Vagina (tissue), 2 donors: ENCODE data around the gene INS. TPM values are rescaled to one million over a fixed set of nuclear protein-coding genes. Genes with fewer than 3 reads are reported as not detected.

Experiments used
- DNase-seq, 2 donors: peaks; one replicate each; pipeline ENCODE4 v3.0.0-alpha.2; 2017; ENCODE audit errors: extremely low spot score in 2 of 2
- H3K27ac ChIP-seq: fragments of 200-600 bp; sonication (generic); one replicate; pipeline ENCODE4 v1.5.1; 2019
- H3K27me3 ChIP-seq: fragments of 200-600 bp; sonication (generic); one replicate; pipeline ENCODE4 v1.5.1; 2019
- H3K36me3 ChIP-seq, 2 donors: fragments of 200-600 bp; sonication (generic); one replicate each; pipeline ENCODE4 v1.5.1; 2017 to 2019
- H3K4me1 ChIP-seq: fragments of 200-600 bp; sonication (generic); one replicate; pipeline ENCODE4 v1.5.1; 2019
- H3K4me3 ChIP-seq, 2 donors: fragments of 200-600 bp; sonication (generic); 1 replicate in 1 of 2; 2 replicates in 1 of 2; pipeline ENCODE4 v1.5.1; 2016 to 2019
- H3K9me3 ChIP-seq: fragments of 200-600 bp; sonication (generic); one replicate; pipeline ENCODE4 v1.5.1; 2019
- POLR2A ChIP-seq, 2 donors: fragments of 450-650 bp; IDR thresholded peaks; one replicate each; pipeline ENCODE4 v1.6.1; 2017; ENCODE audit warnings: antibody characterized with exemption in 2 of 2, mild to moderate bottlenecking in 2 of 2, moderate library complexity in 2 of 2
- POLR2AphosphoS5 ChIP-seq, 2 donors: sonication (generic); formaldehyde crosslinking; IDR thresholded peaks; one replicate each; pipeline ENCODE4 v1.9.0; 2017; ENCODE audit warnings: antibody characterized with exemption in 2 of 2, mild to moderate bottlenecking in 2 of 2, low read depth in 1 of 2; ENCODE audit not compliant: insufficient read depth in 1 of 2
- intact Hi-C: fragments of 100-400 bp; cut with DNase I; formaldehyde crosslinking; loops from one replicate; pipeline ENCODE4 v1.15.1; 2023
- total RNA-seq: library from RNA; depleted of rRNA; stranded (reverse); fragments of >200 nt; gene quantifications from one replicate; pipeline ENCODE4 v1.2.3, GENCODE V29; 2016
- TF ChIP-seq, protein P1 (sequence below), 3 experiments: fragments of 450-650 bp in 2 of 3; fragments of 200-600 bp in 1 of 3; sonication (generic) in 1 of 3; IDR thresholded peaks; one replicate each; pipeline ENCODE4 v1.5.1; 2017 to 2019; ENCODE audit warnings: antibody characterized with exemption in 3 of 3, mild to moderate bottlenecking in 2 of 3, moderate library complexity in 2 of 3

The INS gene
- total RNA-seq, 1 donor from 2014 or later, result not detected

DNA sequence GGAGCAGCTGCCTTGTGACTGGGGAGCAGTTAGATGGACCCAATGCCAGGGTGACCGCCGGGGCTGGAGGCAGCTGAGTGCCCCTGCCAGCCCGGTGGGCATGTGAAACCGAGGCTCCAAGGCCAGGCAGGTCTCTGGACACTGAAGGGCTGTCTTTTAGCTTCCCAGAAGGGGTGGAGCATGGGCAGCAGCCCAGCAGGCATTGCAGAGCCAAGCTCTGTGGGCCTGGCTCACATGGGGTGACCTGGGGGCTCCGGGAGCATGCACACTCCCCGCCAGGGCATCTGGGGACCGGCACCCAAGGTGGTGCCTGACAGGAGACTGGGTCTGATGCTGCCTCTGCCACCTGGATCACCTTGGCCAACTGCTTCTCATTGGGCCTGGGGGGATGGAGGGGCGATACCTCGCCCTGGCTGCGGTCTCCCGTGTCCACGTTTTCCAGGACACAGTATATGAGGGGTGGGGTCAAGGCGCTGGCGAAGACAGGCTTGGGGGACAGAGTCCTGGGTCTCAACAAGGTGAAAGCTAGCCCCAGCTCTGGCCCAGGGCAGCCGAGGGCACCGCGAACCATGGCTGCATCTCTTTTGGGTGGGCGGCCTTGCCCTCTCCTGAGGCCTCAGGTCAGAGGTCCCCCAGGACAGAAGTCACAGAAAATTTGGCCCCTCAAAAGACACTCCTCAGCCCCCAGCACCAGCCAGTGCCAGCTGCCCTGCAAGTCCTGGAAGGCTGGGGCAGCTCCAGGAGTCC is 3.5 kb downstream of the INS start:
- Histone ChIP-seq H3K4me3 (no peak overlapping the region), H3K27me3 (no peaks in the 10 kb centered on the region), H3K36me3 (no peaks in the 10 kb centered on the region), H3K9me3 (no peaks in the 10 kb centered on the region), H3K27ac (no peak overlapping the region), H3K4me1 (no peaks in the 10 kb centered on the region)
- DNase-seq, result no peak
- TF ChIP-seq POLR2AphosphoS5 (IDR thresholded peaks at IDR 0.05; ENCODE audit: insufficient read depth in 1 of 2, low read depth in 1 of 2) (no peak), POLR2A (IDR thresholded peaks at IDR 0.05) (no peak)
- intact Hi-C loops, result loop anchor here (10.0 kb wide), 2 partner anchors 463 to 503 kb away; partner anchors contain the start of gene KRTAP5-6

DNA sequence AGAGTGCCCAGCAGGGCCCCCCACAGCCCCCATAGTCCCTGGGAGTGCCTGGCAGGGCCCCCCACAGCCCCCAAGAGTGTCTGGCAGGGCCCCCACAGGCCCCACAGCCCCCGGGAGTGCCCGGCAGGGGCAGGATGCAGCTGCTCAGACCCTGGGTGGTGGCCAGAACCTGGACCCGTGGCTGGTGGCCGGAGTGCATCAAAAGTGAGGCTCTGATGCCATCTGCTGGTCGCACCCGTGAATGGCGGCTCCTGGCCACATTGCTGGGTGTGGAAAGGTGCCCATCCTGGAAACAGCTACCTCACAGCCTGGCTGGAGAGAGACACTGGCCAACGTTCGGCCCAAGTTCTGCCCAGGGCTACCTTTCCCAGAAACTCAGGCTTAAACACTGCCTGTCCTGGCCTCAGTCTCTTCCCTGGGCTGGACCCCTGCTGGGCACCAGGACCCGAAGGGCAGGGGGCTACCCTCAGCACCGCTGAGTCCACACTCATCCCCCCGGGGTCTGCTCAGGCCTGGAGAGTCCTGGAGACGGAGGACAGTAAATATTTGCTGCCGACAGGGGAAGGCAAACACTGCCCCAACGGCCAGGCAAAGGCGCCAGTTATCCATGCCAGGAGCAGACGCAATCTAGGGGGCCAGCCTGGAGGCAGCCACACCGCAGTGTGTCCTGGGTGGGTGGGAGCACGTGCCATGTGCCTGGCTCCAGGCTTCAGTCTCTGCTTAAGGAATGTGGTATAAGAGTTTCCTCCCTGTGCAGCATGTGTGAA is 4.4 kb downstream of the INS start:
- Histone ChIP-seq H3K36me3 (no peaks in the 10 kb centered on the region), H3K4me3 (no peak overlapping the region), H3K9me3 (no peaks in the 10 kb centered on the region), H3K27ac (no peak overlapping the region), H3K4me1 (peaks cover 3% of the 10 kb centered on the region), H3K27me3 (no peaks in the 10 kb centered on the region)
- TF ChIP-seq, protein P1, sequence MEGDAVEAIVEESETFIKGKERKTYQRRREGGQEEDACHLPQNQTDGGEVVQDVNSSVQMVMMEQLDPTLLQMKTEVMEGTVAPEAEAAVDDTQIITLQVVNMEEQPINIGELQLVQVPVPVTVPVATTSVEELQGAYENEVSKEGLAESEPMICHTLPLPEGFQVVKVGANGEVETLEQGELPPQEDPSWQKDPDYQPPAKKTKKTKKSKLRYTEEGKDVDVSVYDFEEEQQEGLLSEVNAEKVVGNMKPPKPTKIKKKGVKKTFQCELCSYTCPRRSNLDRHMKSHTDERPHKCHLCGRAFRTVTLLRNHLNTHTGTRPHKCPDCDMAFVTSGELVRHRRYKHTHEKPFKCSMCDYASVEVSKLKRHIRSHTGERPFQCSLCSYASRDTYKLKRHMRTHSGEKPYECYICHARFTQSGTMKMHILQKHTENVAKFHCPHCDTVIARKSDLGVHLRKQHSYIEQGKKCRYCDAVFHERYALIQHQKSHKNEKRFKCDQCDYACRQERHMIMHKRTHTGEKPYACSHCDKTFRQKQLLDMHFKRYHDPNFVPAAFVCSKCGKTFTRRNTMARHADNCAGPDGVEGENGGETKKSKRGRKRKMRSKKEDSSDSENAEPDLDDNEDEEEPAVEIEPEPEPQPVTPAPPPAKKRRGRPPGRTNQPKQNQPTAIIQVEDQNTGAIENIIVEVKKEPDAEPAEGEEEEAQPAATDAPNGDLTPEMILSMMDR (IDR thresholded peaks at IDR 0.05), result peak; percentile 25 to 57 (median 26)
- TF ChIP-seq POLR2AphosphoS5 (IDR thresholded peaks at IDR 0.05; ENCODE audit: insufficient read depth in 1 of 2, low read depth in 1 of 2), result no peak
- DNase-seq, result no peak
- intact Hi-C loops, result loop anchor here (10.0 kb wide), 2 partner anchors 462 to 502 kb away; partner anchors contain the start of gene KRTAP5-6

- TF ChIP-seq, protein P1 (IDR thresholded peaks at IDR 0.05), result no peak
- TF ChIP-seq POLR2AphosphoS5 (IDR thresholded peaks at IDR 0.05; ENCODE audit: insufficient read depth in 1 of 2, low read depth in 1 of 2), result no peak
- TF ChIP-seq POLR2A (IDR thresholded peaks at IDR 0.05), result no peak
Observed at GRCh38 chr11:2155511-2155910, 5.5 kb downstream of the INS start.

DNA sequence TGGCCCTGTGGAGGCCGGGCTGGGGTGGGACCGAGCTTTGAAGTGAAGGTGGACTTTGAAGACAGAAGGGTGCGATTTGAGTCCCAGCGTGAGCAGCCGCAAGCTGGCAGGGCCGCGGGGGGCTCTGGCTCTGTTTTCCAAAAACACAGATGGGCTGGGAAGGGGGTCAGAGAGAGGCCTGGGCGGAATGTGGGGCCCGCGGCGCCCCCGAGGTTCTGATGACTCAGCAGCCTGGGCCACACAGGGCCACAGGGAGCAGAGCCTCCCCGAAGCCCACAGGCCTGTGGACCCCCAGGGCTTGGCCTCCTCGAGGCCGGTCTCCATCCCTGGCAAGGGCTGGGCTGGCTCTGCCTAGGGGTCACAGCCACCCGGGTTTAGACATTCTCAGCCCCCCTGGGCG is 6.1 kb downstream of the INS start:
- no peak overlapping the region for H3K27ac ChIP-seq
- peaks cover 4% of the 10 kb centered on the region for H3K4me1 ChIP-seq
- H3K4me3 ChIP-seq, result no peak overlapping the region
- TF ChIP-seq POLR2A (IDR thresholded peaks at IDR 0.05) (no peak), POLR2AphosphoS5 (IDR thresholded peaks at IDR 0.05; ENCODE audit: insufficient read depth in 1 of 2, low read depth in 1 of 2) (no peak)
- TF ChIP-seq, protein P1 (IDR thresholded peaks at IDR 0.05), result no peak
- H3K36me3 ChIP-seq, result no peaks in the 10 kb centered on the region
- H3K9me3 ChIP-seq, result no peaks in the 10 kb centered on the region
- intact Hi-C loops, result loop anchor here (5.0 to 10.0 kb wide), 4 partner anchors 273 to 500 kb away; partner anchors contain the start of genes KRTAP5-6 and TNNI2
- H3K27me3 ChIP-seq, result no peaks in the 10 kb centered on the region
- no peak for DNase-seq

More at GRCh38 chr11:2155511-2155910, 5.5 kb downstream of the INS start:
- Histone ChIP-seq H3K27ac (no peak overlapping the region), H3K4me1 (peaks cover 4% of the 10 kb centered on the region), H3K9me3 (no peaks in the 10 kb centered on the region), H3K4me3 (no peak overlapping the region), H3K36me3 (no peaks in the 10 kb centered on the region), H3K27me3 (no peaks in the 10 kb centered on the region)
- intact Hi-C loops, result loop anchor here (10.0 kb wide), 2 partner anchors 461 to 501 kb away; partner anchors contain the start of gene KRTAP5-6
- DNase-seq, result no peak

- Histone ChIP-seq H3K4me3 (no peak overlapping the region), H3K4me1 (peaks cover 4% of the 10 kb centered on the region), H3K27me3 (no peaks in the 10 kb centered on the region), H3K27ac (no peak overlapping the region), H3K36me3 (no peaks in the 10 kb centered on the region), H3K9me3 (no peaks in the 10 kb centered on the region)
- no peak for TF ChIP-seq POLR2AphosphoS5 (IDR thresholded peaks at IDR 0.05; ENCODE audit: insufficient read depth in 1 of 2, low read depth in 1 of 2)
- TF ChIP-seq, protein P1 (IDR thresholded peaks at IDR 0.05), result no peak
- no peak for TF ChIP-seq POLR2A (IDR thresholded peaks at IDR 0.05)
- intact Hi-C loops, result loop anchor here (5.0 to 10.0 kb wide), 4 partner anchors 272 to 499 kb away; partner anchors contain the start of genes KRTAP5-6 and TNNI2
- DNase-seq, result no peak
Observed at GRCh38 chr11:2154195-2154585, 6.8 kb downstream of the INS start.
